Gastrocnemius medialis (tissue), 4 donors: ENCODE data around the gene CENPP.

Source experiments
- CTCF ChIP-seq, 5 experiments: fragments of 450-650 bp in 3 of 5; fragments of 200-600 bp in 2 of 5; sonication (generic) in 2 of 5; IDR thresholded peaks in 4 of 5; conservative IDR thresholded peaks in 1 of 5; 1 replicate in 4 of 5; 2 replicates in 1 of 5; pipeline ENCODE4 v1.5.1; 2016 to 2019; ENCODE audit warnings: antibody characterized with exemption in 5 of 5, mild to moderate bottlenecking in 3 of 5, moderate library complexity in 3 of 5
- POLR2A ChIP-seq, 2 donors: fragments of 450-650 bp; IDR thresholded peaks; one replicate each; pipeline ENCODE4 v1.6.1; 2017; ENCODE audit warnings: antibody characterized with exemption in 2 of 2, mild to moderate bottlenecking in 2 of 2, moderate library complexity in 2 of 2

- TF ChIP-seq POLR2A (IDR thresholded peaks at IDR 0.05) = no peak
- TF ChIP-seq CTCF (IDR thresholded peaks at IDR 0.05 in 4 of 5, conservative IDR thresholded peaks at IDR 0.05 in 1 of 5) = no peak
These were observed 1.6 kb downstream of the CENPP start for GRCh38 chr9:92327283-92327850.
